ENCODE results near the gene CYRIA.

DNA sequence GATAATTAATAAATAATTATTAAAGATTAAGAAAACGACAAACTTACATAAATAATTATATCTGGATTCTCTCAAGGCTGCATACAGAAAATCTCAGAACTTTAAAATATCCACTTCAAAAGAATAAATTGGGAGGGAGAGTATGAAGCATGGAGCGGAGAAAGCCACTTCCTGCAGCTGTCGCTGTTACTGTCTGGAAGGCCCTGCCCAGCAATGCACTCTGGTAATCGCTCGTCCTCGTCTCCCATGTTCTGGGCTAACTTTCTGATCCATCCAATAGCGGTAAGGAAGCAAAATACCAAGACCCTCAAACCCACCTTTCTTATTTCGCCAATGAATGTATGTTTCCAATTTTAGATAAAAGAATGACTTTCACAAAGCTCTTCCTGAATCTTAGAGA is 26.7 kb downstream of the CYRIA start:
- TF ChIP-seq, protein P1, sequence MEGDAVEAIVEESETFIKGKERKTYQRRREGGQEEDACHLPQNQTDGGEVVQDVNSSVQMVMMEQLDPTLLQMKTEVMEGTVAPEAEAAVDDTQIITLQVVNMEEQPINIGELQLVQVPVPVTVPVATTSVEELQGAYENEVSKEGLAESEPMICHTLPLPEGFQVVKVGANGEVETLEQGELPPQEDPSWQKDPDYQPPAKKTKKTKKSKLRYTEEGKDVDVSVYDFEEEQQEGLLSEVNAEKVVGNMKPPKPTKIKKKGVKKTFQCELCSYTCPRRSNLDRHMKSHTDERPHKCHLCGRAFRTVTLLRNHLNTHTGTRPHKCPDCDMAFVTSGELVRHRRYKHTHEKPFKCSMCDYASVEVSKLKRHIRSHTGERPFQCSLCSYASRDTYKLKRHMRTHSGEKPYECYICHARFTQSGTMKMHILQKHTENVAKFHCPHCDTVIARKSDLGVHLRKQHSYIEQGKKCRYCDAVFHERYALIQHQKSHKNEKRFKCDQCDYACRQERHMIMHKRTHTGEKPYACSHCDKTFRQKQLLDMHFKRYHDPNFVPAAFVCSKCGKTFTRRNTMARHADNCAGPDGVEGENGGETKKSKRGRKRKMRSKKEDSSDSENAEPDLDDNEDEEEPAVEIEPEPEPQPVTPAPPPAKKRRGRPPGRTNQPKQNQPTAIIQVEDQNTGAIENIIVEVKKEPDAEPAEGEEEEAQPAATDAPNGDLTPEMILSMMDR (IDR thresholded peaks at IDR 0.05) = no peak
- no peak for TF ChIP-seq POLR2A (IDR thresholded peaks at IDR 0.05)
